ENCODE results near the gene BST1. TPM values are rescaled to one million over a fixed set of nuclear protein-coding genes. Genes with fewer than 3 reads are reported as not detected.

The BST1 gene
- total RNA-seq, 1 donor, result 31.8 TPM

Other genes starting within 250 kb of the BST1 start
- 34.0 and 35.4 TPM in 2 replicates for gene CC2D2A, start 233.2 kb upstream of the BST1 start, total RNA-seq
- gene FBXL5, start 47.7 kb upstream of the BST1 start, total RNA-seq, result 108 and 110 TPM in 2 replicates
- gene FAM200B, start 21.2 kb upstream of the BST1 start, total RNA-seq, result 22.7 and 31.8 TPM in 2 replicates
- gene CD38, start 75.3 kb downstream of the BST1 start, total RNA-seq, result under 0.01 TPM in 2 replicates
- gene FGFBP1, start 235.7 kb downstream of the BST1 start, total RNA-seq, result not detected in 2 replicates

All from osteoblast (primary cell).